Activated CD4-positive, alpha-beta T cell treated with anti-CD3 and anti-CD28 coated beads, Interleukin-2, amount 50 U/mL, for 1 hour (primary cell): ENCODE data around the gene LGALS4.
"Not testable (repeated sequence)": the region's sequence is repeated elsewhere in the genome, so short reads cannot be mapped to it uniquely, and the experiment has no call there.

Experiments used
- DNase-seq: peaks from one replicate; pipeline ENCODE4 v3.0.0-alpha.2; 2020

The LGALS4 gene

DNA sequence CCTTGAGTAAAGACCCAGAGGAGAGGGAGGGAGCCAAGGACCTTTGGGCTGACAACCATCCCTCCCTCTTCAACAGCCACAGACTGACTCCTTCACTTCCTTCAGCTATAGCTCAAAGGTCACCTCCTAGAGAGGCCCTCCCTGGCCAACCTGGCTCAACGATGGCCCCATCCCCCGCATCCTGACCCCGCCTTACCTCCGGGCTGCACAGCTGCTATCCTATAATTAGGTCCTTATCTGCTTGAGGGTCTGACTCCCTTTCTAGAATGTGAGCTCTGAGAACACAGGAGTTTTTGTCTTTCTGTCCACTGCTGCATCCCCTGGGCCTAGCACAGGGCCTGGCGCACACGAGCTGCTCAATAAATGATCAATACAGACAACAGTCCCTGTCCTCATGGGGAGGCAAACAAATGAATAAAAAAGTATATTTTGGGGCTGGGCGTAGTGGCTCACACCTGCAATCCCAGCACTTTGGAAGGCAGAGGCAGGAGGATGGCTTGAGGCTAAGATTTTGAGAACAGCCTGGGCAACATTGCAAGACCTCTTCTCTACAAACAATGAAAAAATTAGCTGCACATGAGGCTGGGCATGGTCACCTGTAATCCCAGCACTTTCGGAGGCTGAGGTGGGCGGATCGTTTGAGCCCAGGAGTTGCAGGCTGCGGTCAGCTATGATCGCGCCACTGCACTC is 6.6 kb upstream of the LGALS4 start:
- no peak for DNase-seq

DNA sequence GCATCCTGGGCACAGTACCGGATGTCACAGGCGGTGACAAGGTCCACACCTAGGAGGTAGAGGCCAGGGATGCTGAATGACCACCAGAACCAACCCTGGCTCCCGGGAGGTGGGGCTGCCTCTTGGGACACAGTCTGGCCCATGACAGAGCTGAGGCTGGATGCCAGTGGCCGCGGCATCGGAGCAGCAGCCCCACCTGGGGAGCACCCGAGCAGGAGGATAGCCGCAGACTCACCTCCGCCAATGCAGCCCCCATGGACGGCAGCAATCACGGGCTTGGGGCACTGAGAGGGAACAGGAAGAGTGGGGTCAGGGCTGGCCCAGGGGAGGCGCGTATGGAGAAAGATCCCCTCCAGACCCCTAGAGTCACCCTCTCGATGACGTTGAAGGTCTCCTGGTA is 4.3 kb upstream of the LGALS4 start:
- no peak for DNase-seq

DNA sequence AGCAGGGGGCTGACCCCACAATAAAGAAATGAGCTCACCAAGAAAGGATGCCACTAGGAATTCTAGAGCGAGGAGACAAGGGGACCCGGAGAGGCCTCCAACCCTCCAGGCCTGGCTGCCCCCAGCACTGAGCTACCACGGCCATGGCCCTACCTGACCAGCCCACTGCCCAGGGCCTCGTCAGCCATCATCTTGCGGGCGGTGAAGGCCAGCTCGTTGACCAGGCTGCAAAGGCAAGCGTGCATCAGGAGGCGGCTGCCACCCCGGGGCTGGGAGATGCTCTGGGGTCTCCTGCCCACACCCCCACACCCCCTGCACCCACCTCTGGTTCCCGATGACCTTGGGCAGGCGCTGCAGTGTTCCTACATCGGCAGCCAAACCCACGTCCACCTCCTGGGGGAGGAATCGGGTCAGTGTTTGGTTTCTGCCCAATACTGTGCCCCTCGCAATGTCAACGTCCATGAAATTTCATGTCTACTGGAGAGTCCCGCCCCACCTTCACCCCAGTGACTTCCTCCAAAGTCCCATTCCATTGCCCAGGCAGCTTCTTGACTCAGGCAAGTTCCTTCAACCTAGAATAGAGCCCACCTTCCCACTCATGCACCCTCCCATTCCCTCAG is 3.5 kb upstream of the LGALS4 start:
- DNase-seq = no peak

GRCh38 chr19:38815059-38816001 is 2.6 kb upstream of the LGALS4 start:
- no peak for DNase-seq

GRCh38 chr19:38813932-38814331 is 1.2 kb upstream of the LGALS4 start:
- DNase-seq = not testable (repeated sequence)

DNA sequence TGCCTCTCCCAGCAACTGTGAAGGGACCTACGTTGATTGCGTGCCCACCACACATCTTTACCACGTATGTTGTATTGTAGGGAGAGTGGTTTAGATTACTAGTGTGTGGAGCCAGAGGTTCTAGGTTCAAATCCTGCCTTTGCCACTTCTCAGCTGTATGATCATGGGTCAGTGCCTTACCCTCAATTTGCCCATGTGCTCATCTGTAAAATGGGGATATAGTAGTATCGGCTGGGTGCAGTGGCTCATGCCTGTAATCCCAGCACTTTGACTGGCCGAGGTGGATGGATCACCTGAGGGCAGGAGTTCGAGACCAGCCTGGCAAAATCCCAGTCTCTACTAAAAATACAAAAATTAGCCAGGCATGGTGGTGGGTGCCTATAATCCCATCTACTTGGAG is 578 bp upstream of the LGALS4 start:
- no peak for DNase-seq

DNA sequence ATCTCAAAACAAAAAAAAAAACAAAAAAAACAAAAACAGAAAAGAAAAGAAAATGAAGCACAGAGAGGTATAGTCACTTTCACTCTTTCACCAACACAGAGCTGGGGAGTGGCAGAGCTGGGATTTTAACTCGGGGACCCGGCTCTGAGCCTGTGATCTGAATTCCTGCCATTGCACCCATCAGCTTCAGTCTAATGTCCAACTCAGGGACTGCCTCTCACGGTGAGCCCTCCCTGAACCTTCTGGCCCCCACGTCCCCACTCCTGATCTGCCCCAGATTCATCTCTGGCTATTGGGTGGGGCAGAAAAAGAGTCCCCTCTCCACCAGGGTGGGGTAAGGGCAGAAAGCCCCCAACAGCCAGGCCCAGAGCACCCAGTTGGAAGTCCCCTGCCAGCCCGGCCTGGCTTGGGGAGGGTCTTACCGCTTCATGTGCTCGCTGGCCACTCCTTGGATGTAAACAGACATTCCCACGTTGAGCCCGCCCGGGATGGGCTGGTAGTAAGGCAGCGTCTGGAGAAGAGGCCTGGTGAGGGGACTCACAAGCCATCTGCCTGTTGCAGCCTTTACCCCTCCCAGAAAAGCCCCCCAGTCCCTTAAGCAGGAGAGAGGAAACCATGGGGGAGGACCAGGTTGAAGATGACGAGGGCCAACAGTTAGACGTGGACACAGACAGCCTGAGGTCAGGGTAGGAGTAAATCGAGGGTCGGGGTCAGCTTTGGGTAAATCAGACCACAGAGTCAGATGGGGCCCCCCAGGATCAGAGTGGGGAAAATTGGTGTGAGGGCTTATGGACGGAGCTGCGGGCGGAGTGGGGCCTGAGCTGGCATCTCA is 520 bp downstream of the LGALS4 start:
- DNase-seq = no peak

GRCh38 chr19:38809592-38810252 is 3.0 kb downstream of the LGALS4 start:
- no peak for DNase-seq

- no peak for DNase-seq
Measured at GRCh38 chr19:38808741-38809140, 4.0 kb downstream of the LGALS4 start.

GRCh38 chr19:38807374-38808098 is 5.2 kb downstream of the LGALS4 start:
- DNase-seq = not testable (repeated sequence)

- DNase-seq = no peak
Measured at GRCh38 chr19:38806371-38806770, 6.4 kb downstream of the LGALS4 start.

GRCh38 chr19:38805180-38805579 is 7.6 kb downstream of the LGALS4 start:
- DNase-seq = no peak

GRCh38 chr19:38803543-38803942 is 9.2 kb downstream of the LGALS4 start:
- DNase-seq = no peak

DNA sequence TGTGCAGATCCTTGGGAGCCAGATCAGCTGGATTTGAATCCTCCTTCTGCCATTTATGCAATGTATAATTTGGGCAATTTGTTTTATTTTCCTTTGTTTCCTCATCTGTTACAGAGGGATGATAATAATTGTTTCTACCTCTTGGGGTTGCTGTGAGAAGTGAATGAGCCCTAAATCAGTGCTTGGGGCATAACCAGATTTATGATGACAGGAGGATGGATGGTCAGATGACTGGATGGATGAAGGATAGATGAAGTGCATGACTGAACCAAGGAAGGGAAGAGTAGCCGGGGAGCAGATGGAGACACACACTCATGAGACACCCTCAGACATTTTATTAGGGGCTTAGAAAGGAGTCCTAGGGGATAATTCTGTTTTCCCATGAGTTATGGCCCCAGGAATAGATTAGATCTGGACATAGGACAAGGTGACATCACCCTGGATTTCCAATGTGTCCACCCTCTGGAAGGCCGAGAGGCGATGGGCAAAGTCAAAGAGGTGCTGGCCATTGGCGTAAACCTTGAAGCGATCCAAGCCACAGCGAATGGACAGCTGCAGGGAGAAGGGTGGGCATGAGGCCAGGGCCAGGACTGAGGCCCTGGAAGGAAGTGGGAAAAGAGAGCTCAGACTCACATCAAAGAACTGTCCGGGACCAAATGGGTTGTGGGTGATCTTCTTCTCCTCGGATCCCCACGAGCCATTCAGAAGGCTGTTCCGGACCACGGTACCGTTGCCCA is 11.2 kb downstream of the LGALS4 start:
- no peak for DNase-seq

DNA sequence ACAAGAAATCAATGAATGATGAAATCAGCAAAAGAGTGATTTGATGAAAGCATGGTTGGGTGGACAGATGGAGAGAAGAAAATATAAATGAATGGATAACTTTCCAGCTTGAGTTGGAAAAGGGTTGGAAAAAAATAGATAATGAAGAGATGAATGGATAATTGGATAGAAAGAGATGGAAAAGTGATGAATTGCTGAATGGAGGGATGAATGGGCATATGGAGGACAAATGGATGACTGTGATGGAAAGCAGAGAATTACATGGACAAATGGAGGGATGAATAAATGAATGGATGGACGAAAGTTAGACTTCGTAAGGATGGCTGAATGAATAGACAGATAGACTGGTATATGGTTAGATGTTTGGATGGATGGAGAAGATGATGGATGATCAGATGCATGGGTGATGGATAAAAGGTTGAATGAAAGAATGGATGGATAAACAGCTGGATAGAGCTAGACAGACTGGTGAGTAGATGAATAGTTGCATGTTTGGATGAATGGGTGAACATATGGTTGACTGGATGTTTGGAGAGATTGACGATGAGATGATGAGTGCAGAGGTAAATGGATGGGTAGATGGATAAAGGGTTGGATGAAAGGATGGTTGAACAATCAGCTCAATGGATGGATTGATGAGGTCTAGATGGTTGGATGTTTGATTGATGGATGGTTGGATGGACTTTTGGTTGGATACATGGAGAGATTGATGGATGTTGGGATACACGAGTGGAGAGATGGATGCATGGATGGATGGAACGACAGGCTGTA is 12.0 kb downstream of the LGALS4 start:
- DNase-seq = no peak

DNA sequence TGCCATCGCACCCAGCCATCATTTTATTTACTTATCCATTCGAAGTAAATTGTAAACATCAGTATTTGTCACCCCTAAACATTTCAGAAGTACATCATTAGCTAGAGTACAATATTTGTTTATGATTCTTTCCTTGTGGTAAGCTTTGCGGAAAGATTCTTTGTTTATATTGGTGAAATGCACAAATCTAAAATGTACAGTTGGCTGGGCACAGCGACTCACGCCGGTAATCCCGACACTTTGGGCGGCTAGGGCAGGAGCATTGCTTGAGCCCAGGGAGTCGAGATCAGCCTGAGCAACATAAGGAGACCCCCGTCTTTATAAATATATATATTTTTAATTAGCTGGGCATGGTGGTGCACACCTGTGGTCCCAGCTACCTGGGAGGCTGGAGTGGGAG is 13.6 kb downstream of the LGALS4 start:
- DNase-seq = no peak

DNA sequence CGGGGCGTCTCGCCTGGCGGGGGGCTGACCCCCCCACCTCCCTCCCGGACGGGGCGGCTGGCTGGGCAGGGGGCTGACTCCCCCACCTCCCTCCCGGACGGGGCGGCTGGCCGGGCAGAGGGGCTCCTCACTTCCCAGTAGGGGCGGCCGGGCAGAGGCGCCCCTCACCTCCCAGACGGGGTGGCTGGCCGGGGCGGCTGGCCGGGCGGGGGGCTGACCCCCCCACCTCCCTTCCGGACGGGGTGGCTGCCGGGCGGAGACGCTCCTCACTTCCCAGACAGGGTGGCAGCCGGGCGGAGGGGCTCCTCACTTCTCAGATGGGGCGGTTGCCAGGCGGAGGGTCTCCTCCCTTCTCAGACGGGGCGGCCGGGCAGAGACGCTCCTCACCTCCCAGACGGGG is 15.0 kb downstream of the LGALS4 start:
- not testable (repeated sequence) for DNase-seq

DNA sequence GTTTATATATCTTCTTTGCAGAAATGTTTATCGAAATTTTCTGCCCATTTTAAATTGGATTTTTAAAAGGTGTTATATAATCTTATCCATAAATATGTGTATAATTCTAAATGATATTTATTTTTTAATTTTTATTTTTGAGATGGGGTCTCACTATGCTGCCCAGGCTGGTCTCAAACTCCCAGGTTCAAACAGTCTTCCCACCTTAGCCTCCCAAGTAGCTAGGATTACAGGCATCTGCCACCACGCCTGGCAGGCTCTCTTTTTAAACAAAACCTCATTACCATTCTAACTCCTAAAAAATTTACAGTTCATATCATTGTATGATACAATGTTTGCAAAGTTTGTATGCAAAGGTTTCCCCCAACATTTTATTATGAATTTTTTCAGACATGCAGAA is 16.6 kb downstream of the LGALS4 start:
- DNase-seq = no peak

DNA sequence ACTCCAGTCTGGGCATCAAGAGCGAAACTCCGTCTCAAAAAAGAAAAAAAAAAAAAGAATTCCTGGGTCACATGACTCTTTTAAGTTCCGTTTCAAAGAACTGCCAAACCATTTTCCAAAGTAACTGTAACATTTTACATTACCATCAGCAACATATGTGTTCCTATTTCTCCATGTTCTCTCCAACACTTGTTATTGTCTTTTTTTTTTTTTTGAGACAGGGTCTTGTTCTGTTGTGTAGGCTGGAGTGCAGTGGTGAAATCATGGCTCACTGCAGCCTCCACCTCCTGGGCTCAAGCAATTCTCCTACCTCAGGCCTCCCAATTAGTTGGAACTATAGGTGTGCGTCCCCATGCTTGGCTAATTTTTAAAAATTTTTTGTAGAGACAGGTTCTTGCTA is 17.2 kb downstream of the LGALS4 start:
- DNase-seq = no peak

GRCh38 chr19:38793671-38794070 is 19.1 kb downstream of the LGALS4 start:
- no peak for DNase-seq
